NCI-H2196 (cell line): ENCODE results near the gene NIM1K.
A peak's percentile ranks its signal among the peaks of the same experiment; 100 is the strongest.
"Not testable (repeated sequence)": the region's sequence is repeated elsewhere in the genome, so short reads cannot be mapped to it uniquely, and the experiment has no call there.

Source experiments
- DNase-seq: peaks from one replicate; lab custom pipeline; 2025; ENCODE audit not compliant: unreplicated experiment; lab: John Stamatoyannopoulos, UW

The NIM1K gene

DNA sequence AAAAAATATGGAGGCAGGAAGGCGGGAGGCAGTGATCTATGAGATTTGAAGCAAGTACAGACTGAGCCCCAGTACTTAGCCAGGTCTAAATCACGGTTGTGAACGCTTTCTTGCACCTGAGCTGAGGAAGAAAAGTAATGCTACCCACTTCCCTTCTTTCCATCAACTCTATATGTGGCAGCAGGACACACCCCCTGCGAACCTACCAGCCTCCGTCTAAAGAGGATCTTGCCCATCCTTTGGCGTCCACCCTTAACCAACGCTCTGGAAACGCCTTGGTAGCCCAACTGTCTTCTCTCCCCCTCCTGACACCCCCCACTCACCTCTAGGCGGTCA lies 120.6 kb downstream of the NIM1K start:
- no peak for DNase-seq

DNA sequence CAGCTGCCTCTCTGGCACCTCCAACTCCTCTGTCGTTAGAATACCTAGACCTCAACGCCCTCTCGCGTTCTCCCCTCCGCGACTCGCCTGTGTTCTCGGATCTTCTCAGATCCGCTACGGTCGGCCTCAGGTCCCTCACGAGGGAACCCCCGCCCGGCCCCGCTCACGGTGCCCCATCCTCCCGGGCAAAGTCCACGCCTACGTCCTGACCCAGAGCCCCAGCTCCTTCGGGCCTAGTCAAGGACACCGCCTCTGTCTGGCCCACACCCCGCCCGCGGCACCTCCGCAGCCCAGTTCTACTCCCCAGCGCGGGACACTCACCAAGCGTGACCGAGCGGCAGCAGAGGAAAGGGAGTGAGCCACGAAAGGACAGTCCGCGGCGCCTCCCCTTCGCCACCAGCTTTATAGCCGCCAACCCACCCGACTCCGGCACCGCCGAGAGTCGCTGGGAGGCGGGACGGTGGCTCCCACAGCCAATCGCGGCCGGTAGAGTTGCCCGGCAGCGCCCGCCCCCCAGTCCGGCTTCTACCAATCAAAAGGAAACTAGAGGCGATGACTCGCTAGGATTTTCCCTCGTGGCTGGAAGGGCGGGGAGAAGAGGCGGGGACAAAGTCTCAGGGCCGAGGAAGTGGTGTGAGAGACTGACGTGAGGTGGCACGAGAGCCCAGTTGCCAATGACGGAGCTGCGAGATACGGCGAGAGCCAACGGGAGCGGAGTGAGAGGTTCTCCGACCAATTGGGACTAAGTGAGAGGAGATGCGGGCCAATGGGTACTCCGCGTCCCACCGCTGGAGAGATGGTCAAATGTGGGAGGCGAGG lies 121.2 kb downstream of the NIM1K start, which contains the start of gene HMGCS1:
HMGCS1 (minus strand) TSS at position 378 of the 819 bp plus-strand sequence. CDS start 14,447 bp downstream, outside the sequence.
- peak; percentile 100 for DNase-seq

DNA sequence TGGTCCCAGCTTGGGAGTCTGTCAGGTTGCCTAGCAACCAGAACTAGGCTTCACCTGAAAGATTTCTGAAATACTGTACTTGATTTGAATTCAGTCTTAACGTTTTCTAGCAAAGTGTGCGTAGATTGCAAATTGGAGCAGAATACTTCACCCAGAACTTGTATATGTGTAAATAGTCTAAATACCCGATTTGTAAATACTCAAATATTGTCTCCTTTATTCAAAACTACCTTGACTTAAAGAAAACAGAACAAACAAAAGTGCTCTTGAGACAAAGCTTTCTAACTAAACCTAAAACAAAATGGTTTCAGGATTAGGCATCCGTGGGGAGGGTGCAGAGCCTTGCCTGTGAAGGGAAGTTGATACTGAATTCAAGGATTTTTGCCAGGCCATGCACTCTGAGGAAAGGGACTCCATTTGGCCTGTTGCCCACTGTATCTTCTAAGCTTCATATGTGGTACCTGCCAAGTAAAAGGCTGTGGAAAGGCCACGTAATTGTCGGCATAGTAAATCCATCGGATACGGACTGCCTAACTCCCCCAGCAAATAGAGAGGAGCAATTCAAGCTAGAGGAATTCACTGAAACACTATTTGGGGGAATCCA lies 121.9 kb downstream of the NIM1K start:
- peak; percentile 86 for DNase-seq

DNA sequence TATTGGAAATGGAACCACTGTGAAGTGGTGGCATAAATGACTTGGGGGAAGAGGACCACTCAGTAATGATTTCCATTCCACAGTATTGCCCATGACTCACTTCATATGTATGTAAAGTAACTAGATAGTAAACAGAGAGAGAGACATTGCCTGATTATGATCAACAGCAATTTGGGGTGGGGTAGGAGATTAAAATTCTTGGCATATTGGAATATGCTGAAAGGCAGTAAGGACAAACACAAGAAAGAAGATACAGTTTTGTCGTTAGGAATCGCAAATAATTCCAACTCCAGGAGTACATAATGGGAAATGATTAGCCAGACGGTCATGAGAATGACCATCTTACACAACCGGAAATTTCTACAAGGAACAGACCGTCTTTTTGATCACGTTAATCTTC lies 122.7 kb downstream of the NIM1K start:
- no peak for DNase-seq

DNA sequence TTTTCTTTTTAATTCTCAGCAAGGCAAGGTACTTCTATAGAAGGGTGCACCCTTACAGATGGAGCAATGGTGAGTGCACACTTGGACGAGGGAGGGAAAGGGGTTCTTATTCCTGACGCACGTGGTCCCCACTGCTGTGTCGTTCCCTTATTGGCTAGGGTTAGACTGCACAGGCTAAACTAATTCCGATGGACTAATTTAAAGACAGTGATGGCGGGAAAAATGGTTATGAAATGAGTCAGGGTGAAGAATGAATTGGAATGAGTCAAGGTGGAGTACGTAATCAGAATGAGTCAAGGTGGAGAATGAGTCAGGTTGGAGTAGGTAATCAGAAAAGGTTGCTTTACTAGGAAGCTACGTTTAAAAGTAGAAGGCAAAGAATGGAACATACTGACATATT lies 123.2 kb downstream of the NIM1K start:
- DNase-seq: no peak

DNA sequence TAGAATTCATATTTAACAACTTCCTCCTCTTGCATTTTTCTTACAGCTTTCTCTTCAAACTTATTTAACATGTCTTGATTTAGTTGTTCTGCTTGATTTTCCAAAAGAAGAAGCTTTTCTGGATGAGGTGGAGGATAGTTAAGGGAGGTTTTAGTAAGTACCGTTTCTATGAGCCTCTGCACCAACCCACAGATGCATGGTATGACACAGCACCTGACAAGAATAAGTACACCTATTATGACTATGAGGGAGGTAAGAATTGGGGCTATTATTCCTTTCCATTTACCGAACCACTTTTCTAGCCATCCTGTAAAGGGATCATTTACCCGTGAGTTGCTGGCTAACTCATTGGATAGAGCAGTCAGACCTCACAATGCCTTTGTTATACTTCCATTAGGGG lies 123.7 kb downstream of the NIM1K start:
- no peak for DNase-seq

DNA sequence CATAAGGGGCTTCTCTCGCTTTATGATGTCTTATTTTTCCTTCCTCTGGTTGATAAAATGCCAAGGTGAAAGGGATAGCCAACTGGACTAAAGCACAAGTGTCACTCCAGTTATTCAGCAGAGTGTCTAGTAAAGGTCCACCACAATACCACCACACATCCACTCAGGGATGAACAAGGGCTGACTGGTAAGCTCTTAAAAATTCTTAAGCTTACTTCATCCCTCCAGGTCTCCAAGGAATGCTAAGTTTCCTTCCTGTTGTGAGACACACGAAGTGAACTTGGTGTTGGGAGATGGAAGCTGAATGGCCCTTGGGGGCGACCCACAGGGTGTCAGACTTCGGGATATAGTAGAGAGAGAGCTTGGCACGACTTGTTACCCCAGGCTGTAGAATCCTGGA lies 124.4 kb downstream of the NIM1K start:
- DNase-seq: no peak

DNA sequence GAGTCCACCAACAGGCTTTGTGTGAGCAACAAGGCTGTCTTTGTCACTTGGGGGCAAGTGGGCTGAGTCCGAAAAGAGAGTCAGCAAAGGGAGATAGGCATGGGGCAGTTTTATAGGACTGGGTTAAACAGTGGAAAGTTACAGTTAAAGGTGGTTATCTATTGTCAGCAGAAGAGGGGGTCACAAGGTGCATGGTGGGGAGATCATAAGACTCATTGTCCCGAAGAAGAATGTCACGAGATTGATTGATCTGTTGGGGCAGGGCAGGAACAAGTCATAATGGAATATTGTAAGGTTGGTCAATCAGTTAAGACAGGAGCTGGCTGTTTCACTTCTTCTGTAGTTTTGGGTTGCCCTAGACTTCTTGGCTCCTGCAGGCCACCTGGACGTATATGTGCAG lies 128.8 kb downstream of the NIM1K start:
- DNase-seq: no peak

DNA sequence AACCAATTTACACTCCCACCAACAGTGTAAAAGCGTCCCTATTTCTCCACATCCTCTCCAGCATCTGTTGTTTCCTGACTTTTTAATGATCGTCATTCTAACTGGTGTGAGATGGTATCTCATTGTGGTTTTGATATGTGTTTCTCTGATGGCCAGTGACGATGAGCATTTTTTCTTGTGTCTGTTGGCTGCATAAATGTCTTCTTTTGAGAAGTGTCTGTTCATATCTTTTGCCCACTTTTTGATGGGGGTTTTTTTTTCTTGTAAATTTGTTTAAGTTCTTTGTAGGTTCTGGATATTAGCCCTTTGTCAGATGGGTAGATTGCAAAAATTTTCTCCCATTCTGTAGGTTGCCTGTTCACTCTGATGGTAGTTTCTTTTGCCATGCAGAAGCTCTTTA lies 131.5 kb downstream of the NIM1K start:
- not testable (repeated sequence) for DNase-seq

DNA sequence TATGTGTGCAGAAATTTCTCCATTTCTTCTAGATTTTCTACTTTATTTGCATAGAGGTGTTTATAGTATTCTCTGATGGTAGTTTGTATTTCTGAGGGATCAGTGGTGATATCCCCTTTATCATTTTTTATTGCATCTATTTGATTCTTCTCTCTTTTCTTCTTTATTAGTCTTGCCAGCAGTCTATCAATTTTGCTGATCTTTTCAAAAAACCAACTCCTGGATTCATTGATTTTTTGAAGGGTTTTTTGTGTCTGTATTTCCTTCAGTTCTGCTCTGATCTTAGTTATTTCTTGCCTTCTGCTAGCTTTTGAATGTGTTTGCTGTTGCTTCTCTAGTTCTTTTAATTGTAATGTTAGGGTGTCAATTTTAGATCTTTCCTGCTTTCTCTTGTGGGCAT lies 133.6 kb downstream of the NIM1K start:
- not testable (repeated sequence) for DNase-seq
